Endodermal cell (in vitro differentiated cells): ENCODE measurements around the gene EPYC. TPM values are rescaled to one million over a fixed set of nuclear protein-coding genes. Genes with fewer than 3 reads are reported as not detected.

Source experiments
- DNase-seq: peaks from one replicate; pipeline ENCODE4 v3.0.0-alpha.2; 2017
- H3K27ac ChIP-seq: 2 replicates; pipeline ENCODE4 v1.5.1; 2013; ENCODE audit warnings: mild to moderate bottlenecking, low read depth, low read length, moderate library complexity
- H3K27me3 ChIP-seq: 2 replicates; pipeline ENCODE4 v1.6.1; 2013; ENCODE audit warnings: mild to moderate bottlenecking, low read length, moderate library complexity; ENCODE audit not compliant: insufficient read depth, control insufficient read depth, poor library complexity, severe bottlenecking
- H3K36me3 ChIP-seq: 2 replicates; pipeline ENCODE4 v1.7.0; 2013; ENCODE audit warnings: mild to moderate bottlenecking, low read length, moderate library complexity; ENCODE audit not compliant: control insufficient read depth, insufficient read depth
- H3K4me1 ChIP-seq: one replicate; pipeline ENCODE4 v1.7.0; 2013; ENCODE audit warnings: low read length; ENCODE audit not compliant: control insufficient read depth, insufficient read depth
- H3K4me3 ChIP-seq: 2 replicates; pipeline ENCODE4 v1.5.1; 2013; ENCODE audit warnings: mild to moderate bottlenecking, low read length, moderate library complexity
- H3K9ac ChIP-seq: 2 replicates; pipeline ENCODE4 v1.6.1; 2013; ENCODE audit warnings: mild to moderate bottlenecking, low read length, moderate library complexity; ENCODE audit not compliant: poor library complexity, severe bottlenecking; ENCODE audit errors: extremely low read depth
- H3K9me3 ChIP-seq: 2 replicates; pipeline ENCODE4 v1.6.1; 2013; ENCODE audit warnings: mild to moderate bottlenecking, low read length, moderate library complexity; ENCODE audit not compliant: control insufficient read depth
- H3K27ac Mint-ChIP-seq: 2 replicates; pipeline ENCODE4 v1.8.0; 2020; ENCODE audit warnings: mixed read lengths
- H3K27me3 Mint-ChIP-seq: 2 replicates; pipeline ENCODE4 v1.8.0; 2021; ENCODE audit warnings: mild to moderate bottlenecking, mixed read lengths; ENCODE audit not compliant: insufficient read depth
- H3K36me3 Mint-ChIP-seq: 2 replicates; pipeline ENCODE4 v1.8.0; 2020; ENCODE audit warnings: low read depth, mixed read lengths
- H3K4me1 Mint-ChIP-seq: 2 replicates; pipeline ENCODE4 v1.8.0; 2020; ENCODE audit warnings: mixed read lengths
- H3K4me3 Mint-ChIP-seq: 2 replicates; pipeline ENCODE4 v1.8.0; 2020; ENCODE audit warnings: mild to moderate bottlenecking, moderate library complexity, mixed read lengths
- H3K9me3 Mint-ChIP-seq: 2 replicates; pipeline ENCODE4 v1.8.0; 2020; ENCODE audit warnings: mild to moderate bottlenecking, mixed read lengths
- CTCF ChIP-seq: fragments of 200-600 bp; sonication (generic); conservative IDR thresholded peaks from 2 replicates; pipeline ENCODE4 v1.5.0; 2021; ENCODE audit warnings: antibody characterized with exemption, mild to moderate bottlenecking
- WGBS, 2 experiments: methylation state at CpG; one replicate each; pipeline versions ENCODE4 v1.1.5 to v1.1.7; 2013; ENCODE audit warnings: missing lambda C conversion rate in 2 of 2, mixed read lengths in 1 of 2; ENCODE audit not compliant: insufficient coverage in 1 of 2, insufficient read length in 1 of 2; 5-methylcytosine and 5-hydroxymethylcytosine counted together
- total RNA-seq, 2 donors: library from RNA; stranded (reverse); fragmentation: NEBNext Ultra II Directional in 1 of 2; extraction: Animal tissue kit (Norgen Biotek cat#: 25700) in 1 of 2; gene quantifications; 2 replicates in 1 of 2; 3 replicates in 1 of 2; pipeline ENCODE4 v1.2.1, GENCODE V29; 2021

EPYC gene
- total RNA-seq, 2 donors from 2014 or later, result not detected

DNA sequence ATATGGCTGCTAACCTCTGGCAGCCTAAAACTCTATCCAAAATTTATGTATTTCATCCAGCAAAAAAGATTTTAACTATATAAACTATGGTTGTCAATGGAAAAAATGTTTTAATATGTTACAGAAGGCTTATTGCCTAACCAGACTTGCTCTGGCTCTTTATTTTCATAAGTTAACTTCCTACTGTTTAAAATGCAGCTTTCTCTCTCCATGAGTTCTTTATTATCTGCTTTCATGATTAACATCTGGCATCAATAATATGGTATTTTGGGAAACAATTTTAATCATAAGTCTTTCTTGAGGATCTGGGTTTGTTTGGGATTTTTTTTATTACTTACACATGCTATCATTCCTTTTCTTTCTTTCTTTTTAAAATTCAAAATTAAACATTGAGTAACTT lies 32.5 kb upstream of the EPYC start:
- no peak overlapping the region for H3K27ac ChIP-seq
- no peak overlapping the region for H3K27ac Mint-ChIP-seq
- no peak overlapping the region for H3K4me3 ChIP-seq
- no peaks in the 10 kb centered on the region for H3K9me3 Mint-ChIP-seq
- no peaks in the 10 kb centered on the region for H3K27me3 Mint-ChIP-seq
- H3K36me3 ChIP-seq, result no peaks in the 10 kb centered on the region
- no peaks in the 10 kb centered on the region for H3K4me1 Mint-ChIP-seq
- no peaks in the 10 kb centered on the region for H3K4me1 ChIP-seq
- H3K4me3 Mint-ChIP-seq, result no peak overlapping the region
- no peaks in the 10 kb centered on the region for H3K36me3 Mint-ChIP-seq
- no peaks in the 10 kb centered on the region for H3K9me3 ChIP-seq
- no peak overlapping the region for H3K9ac ChIP-seq
- DNase-seq, result no peak
- H3K27me3 ChIP-seq, result no peaks in the 10 kb centered on the region
- no peak for TF ChIP-seq CTCF

GRCh38 chr12:91033251-91033650 lies 28.5 kb upstream of the EPYC start:
- no peak overlapping the region for H3K4me3 Mint-ChIP-seq
- 90% methylated on average over 2 of the region's 2 CpGs; no CpG with 5 or more reads in 1 of the 2 experiments for WGBS, 2 experiments

DNA sequence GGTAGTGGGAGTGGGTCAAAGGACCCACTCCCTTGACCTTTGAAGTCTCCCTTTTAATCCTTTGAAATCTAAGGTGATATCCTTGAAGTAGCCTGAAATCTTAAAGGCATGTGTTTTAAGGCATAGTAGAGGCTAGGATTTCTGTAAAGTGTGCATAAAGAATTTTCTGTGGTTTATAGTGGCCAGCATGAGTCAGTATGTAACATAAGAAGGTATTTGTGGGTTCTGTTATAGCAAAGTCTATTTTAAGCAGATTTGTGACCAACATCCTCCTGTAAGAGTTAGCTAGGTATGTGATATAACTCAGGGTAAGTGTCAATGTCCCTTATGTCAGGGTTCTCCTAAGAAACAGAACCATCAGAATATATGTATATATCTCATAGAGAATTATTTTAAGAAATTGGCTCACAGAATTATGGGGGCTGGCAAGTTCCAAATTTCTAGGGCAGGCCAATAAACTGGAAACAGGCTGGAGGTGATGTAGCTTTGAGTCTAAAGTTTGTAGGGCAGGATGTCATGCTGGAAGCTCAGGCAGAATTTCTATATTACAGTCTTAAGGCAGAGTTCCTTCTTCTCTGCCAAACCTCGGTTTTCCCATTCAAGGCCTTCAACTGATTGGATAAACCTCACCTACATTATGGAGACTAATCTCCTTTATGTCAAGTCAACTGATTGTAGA lies 18.7 kb upstream of the EPYC start:
- Mint-ChIP-seq H3K4me1 (no peaks in the 10 kb centered on the region), H3K4me3 (no peak overlapping the region), H3K27me3 (no peaks in the 10 kb centered on the region), H3K36me3 (no peaks in the 10 kb centered on the region), H3K27ac (no peak overlapping the region), H3K9me3 (peaks cover 10% of the 10 kb centered on the region)
- no peaks in the 10 kb centered on the region for H3K27me3 ChIP-seq
- H3K4me1 ChIP-seq, result no peaks in the 10 kb centered on the region
- no peak overlapping the region for H3K27ac ChIP-seq
- H3K4me3 ChIP-seq, result no peak overlapping the region
- no peaks in the 10 kb centered on the region for H3K36me3 ChIP-seq
- no peak for TF ChIP-seq CTCF
- no peak overlapping the region for H3K9ac ChIP-seq
- 93% methylated on average over 1 of the region's 1 CpG; no CpG with 5 or more reads in 1 of the 2 experiments for WGBS, 2 experiments
- DNase-seq, result no peak
- peaks cover 6% of the 10 kb centered on the region for H3K9me3 ChIP-seq

More at GRCh38 chr12:91033251-91033650, 28.5 kb upstream of the EPYC start:
- H3K9me3 Mint-ChIP-seq, result no peaks in the 10 kb centered on the region
- Histone ChIP-seq H3K27me3 (no peaks in the 10 kb centered on the region), H3K9ac (no peak overlapping the region), H3K4me3 (no peak overlapping the region), H3K9me3 (no peaks in the 10 kb centered on the region), H3K4me1 (no peaks in the 10 kb centered on the region), H3K27ac (no peak overlapping the region), H3K36me3 (no peaks in the 10 kb centered on the region)
- no peaks in the 10 kb centered on the region for H3K4me1 Mint-ChIP-seq
- H3K27ac Mint-ChIP-seq, result no peak overlapping the region
- H3K27me3 Mint-ChIP-seq, result no peaks in the 10 kb centered on the region
- no peak for TF ChIP-seq CTCF
- no peak for DNase-seq
- H3K36me3 Mint-ChIP-seq, result no peaks in the 10 kb centered on the region
